GM19372 (cell line): Measurements from ENCODE around the gene EIPR1.

Source experiments
- ATAC-seq: cut with Tn5 transposase; IDR thresholded peaks from one replicate; pipeline ENCODE4 v1.9.1; 2021; ENCODE audit warnings: mild to moderate bottlenecking, low read depth, moderate library complexity; ENCODE audit not compliant: unreplicated experiment

EIPR1 gene

DNA sequence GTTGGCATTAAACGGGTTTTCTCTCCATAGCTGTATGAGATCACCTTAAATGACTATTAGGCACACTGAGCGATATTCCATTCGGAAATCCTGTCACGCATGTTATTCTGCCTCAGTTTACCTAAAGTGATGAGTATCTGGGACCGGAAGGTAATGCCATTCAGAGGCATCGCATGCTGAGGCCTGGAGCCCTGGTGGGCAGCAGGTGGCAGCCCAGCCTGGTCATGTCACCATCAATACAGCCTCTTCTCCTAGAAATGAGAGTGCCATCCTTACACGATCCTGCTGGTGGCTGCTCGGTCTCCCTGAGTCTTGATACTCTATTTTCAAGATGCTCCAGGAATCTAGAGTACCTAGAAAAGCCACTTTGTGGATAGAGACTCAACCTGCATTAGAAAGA is 119.8 kb downstream of the EIPR1 start:
- no peak for ATAC-seq

DNA sequence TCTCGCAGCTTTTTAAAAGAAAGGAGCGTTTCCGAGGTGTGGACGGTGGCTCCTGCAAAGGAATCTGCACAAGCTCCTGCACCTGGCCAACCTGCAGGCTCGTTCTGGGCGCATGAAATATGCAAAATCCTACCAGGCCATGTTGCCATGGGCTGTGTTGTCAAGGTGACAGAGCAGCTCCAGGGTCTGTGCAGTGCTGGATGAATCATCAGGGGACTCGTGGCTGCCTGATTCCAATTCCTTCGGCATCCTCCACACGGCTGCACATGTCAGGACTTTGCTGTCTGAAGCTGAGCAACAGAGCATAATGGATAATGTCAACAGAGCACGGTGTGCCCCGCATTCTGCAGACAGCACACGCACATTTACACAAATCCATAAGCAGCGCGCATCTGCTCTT is 120.5 kb downstream of the EIPR1 start:
- ATAC-seq = no peak

DNA sequence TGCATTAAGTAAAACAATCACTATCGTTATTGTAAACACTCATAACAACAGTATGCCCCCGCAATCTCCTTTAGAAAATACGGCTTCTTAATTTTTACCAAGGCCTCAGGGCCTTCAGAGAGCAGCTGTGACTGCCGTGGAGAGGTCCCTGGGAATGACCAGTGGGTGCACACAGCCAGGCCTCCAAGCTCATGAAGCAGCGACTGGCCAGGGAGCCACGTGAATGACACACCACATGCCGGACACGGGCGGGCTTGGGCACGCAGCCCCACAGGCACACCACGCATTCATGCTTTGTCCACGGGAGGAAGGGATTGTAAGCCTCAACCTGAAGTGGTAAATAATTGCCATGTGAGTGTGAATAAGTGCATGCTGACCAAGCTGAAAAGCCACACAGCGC is 121.0 kb downstream of the EIPR1 start:
- ATAC-seq = no peak

- ATAC-seq = no peak
These were observed 121.5 kb downstream of the EIPR1 start for GRCh38 chr2:3256157-3256556.

- peak; percentile 77 for ATAC-seq
These were observed 123.1 kb downstream of the EIPR1 start for GRCh38 chr2:3254442-3254941.

DNA sequence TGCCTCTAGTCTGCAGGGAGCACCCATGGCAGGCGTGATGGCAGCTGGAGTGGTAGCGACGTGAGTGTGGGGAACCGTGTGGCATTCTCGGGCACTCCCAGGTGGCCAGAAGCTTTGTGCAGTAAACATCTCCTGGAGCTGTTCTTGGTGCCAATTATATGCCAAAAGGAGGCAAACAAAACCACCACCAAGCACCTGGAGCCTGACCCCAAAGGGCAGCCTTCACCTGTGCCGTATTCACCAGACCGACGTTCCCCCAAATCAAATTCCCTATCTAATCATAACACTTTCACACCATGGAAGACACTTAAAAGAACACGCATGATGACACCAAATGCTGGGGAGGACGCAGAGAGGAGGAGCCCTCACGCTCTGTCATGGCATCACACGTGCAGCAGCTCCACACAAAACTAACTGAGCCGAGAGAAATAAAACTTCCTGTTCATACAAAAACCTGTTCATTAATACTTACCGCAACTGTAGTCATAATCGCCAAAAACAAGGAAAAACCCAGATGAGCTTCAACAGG is 123.6 kb downstream of the EIPR1 start:
- no peak for ATAC-seq

GRCh38 chr2:3251946-3252345 is 125.7 kb downstream of the EIPR1 start:
- no peak for ATAC-seq

DNA sequence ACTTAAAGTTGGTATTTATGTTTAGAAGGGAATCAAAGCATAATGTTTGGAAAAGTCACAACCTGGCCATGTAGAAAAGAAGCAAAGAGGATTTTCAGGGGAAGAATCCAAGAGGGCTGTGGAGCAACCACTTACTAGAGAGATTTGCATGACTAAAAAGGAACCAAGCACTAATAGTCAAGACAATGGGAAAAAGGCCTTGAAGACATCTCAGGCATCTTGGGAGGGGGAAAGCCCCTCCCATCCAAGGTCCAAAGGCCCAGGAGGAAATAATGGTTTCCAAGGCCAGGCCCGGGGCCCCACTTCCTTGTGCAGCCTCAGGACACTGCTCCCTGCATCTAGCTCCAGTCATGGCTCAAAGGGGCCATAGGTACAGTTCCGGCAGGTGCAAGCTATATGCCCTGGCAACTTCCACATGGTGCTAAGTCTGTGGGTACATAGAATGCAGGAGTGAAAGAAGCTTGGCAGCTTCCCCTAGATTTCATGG is 128.1 kb downstream of the EIPR1 start:
- ATAC-seq = no peak

GRCh38 chr2:3248754-3249475 is 128.7 kb downstream of the EIPR1 start:
- no peak for ATAC-seq

DNA sequence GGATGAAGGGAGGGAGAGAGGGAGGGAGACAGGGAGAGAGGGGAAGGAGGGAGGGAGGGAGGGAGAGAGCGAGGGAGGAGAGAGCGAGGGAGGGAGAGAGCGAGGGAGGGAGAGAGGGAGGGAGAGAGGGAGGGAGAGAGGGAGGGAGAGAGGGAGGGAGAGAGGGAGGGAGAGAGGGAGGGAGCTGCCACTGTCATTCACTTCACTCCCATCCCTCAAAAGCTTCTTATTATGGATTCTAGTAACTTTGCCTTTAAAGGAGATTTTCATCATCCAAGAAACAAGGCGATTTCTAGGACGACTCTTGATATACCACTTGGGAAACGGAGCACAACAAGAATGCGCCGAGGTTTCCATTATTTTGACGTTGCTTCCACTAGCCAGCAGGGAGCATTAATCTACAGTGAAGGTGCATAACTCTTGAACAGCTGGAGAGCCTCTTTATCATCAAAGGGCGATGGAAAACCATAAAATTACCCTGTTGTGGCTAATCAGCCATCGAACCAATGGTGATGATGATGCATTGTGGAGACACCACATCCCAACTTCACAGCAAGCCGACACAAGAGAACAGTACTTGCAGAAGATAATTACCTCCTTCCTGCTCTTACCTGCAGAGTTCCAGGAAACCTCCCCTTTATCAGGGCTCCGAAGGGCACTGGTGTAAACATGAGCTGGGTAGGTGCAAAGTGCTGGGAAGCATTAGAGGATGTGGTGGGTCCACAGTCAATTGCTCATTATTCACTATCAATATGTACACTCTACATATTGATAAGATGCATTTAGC is 130.5 kb downstream of the EIPR1 start:
- ATAC-seq = no peak

DNA sequence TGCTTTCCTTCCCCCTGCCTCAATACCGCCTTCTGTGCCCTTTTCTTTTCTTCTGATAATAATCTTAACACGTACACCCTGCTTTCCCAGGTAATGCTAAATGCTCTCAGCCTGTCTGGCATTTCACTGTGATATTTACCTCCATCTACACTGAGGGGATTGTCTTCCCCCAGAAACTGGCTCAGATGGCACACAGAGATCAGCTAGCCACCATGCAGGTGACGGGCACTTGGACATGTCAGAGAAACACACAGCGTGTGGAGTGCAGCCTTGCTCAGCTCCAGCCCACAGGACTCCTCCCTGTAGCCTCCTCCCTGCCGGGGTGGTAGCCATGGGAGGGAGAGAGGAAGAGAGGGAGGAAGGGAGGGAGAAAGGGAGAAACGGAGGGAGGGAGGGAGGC is 131.2 kb downstream of the EIPR1 start:
- no peak for ATAC-seq

GRCh38 chr2:3244486-3244885 is 133.1 kb downstream of the EIPR1 start:
- no peak for ATAC-seq

DNA sequence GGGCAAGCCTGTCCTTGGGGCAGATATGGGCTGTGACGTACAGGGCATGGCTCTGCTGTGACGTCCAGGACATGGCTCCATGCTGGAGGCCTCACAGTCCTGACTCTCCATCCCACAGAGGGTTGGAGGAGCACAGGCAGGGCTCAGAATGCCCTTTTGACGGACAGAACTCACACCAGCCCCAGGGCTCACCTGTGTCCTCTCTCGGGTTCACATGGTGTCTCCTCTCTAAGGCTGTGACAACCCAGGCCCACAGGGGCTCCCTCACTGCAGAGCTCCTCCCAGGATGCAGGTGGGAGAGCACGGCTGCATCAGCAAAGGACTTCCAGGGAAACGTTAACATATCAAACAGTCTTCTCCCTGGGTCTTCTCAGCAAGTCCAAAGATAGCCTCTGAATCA is 133.8 kb downstream of the EIPR1 start:
- ATAC-seq = no peak

DNA sequence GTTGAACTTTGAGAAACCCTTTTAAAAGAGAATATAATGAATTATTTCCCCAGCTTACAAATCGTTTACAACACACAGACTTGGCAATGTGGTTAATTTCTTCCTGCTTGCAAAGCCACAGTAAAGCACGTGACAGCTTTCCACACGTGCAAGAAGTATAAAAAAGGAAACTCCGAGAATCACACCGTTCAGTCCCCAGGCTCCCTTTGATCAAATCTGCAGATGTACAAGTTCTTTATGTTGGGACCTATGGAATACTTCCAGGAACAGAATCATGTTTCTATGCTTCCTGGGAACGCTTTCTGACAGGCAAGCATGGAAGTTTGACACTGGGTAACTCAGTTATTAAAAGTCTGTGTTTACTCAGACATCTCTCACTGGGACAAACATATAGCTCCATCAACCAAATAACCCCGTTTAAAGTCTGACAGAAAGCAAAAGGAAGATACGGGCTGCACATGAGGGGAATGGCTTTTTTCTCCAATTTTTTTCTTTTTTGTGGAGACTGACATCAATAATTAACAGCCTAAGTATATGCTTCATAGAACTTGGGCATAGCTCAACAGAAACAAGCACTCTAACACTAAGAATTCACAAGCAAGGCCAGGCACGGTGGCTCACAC is 134.8 kb downstream of the EIPR1 start:
- ATAC-seq = no peak

DNA sequence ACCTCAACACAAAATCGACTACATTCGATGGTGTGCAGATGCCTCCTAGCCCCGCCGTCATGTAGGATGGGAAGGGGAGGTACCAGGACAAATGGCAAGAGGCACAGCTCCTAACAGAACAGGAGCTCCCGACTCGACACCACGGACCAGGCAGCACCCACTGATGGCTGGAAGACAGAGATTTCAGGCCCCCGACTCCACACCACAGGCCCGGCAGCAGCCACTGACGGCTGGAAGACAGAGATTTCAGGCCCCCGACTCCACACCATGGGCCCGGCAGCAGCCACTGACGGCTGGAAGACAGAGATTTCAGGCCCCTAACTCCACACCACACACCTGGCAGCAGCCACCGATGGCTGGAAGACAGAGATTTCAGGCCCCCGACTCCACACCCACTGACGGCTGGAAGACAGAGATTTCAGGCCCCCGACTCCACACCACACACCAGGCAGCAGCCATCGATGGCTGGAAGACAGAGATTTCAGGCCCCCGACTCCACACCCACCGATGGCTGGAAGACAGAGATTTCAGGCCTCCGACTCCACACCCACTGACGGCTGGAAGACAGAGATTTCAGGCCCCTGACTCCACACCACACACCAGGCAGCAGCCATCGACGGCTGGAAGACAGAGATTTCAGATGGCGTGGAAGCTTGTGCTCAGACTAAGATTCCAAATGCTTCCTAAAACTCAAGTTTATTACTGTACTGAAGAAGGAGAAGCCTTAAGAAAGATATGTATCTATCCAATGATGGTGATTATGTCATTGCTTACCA is 135.5 kb downstream of the EIPR1 start:
- ATAC-seq = no peak

GRCh38 chr2:3238951-3239841 is 138.4 kb downstream of the EIPR1 start:
- ATAC-seq = peak; percentile 81

- no peak for ATAC-seq
These were observed 141.1 kb downstream of the EIPR1 start for GRCh38 chr2:3236300-3237045.

DNA sequence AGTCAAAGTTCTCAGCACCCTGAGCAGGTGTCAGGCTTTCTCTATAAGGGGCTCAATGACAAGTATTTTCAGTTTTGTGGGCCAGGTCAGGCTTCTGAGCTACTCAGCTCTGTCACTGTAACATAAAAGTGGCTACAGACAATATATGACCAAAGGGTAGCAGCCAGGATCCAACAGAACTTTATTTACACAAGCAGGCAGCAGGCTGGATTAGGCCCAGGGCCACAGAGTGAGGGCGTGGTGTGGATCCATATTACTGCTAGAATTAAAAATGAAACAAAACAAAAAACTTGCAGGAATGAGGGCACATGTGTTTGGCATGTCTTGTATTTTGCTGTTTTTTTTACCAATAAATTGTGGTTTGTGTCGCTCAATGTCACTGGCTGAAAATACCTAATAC is 143.7 kb downstream of the EIPR1 start:
- ATAC-seq = no peak

DNA sequence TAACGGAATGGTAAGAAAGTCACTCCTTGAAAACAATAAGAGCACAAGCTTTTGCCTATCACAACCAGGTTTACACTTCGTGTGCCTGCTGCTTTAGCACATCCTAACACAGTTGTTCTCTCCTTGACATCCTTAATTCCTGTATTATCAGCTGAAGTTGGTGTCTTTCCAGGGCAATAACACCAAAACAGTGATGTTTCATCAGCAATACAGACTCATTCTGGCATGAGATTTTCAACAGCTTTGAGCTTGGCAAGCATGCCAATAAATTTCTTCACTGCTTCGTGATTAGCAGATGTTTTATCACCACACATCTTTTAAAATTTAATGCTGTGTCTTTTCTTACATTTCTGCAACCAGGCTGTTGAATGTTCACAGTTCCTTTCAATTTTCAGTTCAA is 148.4 kb downstream of the EIPR1 start:
- no peak for ATAC-seq
